ENCODE data around the gene RPL4. TPM values are rescaled to one million over a fixed set of nuclear protein-coding genes. Genes with fewer than 3 reads are reported as not detected.

The RPL4 gene
- total and polyA plus RNA-seq, 2 donors from 2014 or later: 1,774 to 2,001 TPM

GRCh38 chr15:66480267-66480666 is 24.4 kb downstream of the RPL4 start:
- no peak overlapping the region for H3K27ac ChIP-seq (ENCODE audit: low read depth in 2 of 2, low read length in 2 of 2)
- DNase-seq: no peak
- H3K4me3 ChIP-seq (ENCODE audit: low read length in 3 of 3): no peak overlapping the region
- FAIRE-seq: no peak
- intact Hi-C loops (cut with DNase I): no loop called here
- H3K9ac ChIP-seq (ENCODE audit: low read length in 3 of 3): no peak overlapping the region
- no peaks in the 10 kb centered on the region for H3K27me3 ChIP-seq (ENCODE audit: control insufficient read depth, insufficient read depth, low read length)
- peaks cover 0 to 2% (median 0%) of the 10 kb centered on the region in 3 donors for H3K4me1 ChIP-seq (ENCODE audit: control insufficient read depth in 2 of 3, insufficient read depth in 2 of 3, low read depth in 1 of 3, low read length in 3 of 3)
- TF ChIP-seq, protein P1, sequence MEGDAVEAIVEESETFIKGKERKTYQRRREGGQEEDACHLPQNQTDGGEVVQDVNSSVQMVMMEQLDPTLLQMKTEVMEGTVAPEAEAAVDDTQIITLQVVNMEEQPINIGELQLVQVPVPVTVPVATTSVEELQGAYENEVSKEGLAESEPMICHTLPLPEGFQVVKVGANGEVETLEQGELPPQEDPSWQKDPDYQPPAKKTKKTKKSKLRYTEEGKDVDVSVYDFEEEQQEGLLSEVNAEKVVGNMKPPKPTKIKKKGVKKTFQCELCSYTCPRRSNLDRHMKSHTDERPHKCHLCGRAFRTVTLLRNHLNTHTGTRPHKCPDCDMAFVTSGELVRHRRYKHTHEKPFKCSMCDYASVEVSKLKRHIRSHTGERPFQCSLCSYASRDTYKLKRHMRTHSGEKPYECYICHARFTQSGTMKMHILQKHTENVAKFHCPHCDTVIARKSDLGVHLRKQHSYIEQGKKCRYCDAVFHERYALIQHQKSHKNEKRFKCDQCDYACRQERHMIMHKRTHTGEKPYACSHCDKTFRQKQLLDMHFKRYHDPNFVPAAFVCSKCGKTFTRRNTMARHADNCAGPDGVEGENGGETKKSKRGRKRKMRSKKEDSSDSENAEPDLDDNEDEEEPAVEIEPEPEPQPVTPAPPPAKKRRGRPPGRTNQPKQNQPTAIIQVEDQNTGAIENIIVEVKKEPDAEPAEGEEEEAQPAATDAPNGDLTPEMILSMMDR (IDR thresholded peaks at IDR 0.05; ENCODE audit: borderline replicate concordance, extremely low read depth, insufficient read depth): no peak
- no peaks in the 10 kb centered on the region for H3K9me3 ChIP-seq (ENCODE audit: control insufficient read depth in 2 of 3, insufficient read depth in 1 of 3, low read length in 3 of 3)
- peaks cover 0 to 4% (median 2%) of the 10 kb centered on the region in 3 donors for H3K36me3 ChIP-seq (ENCODE audit: control insufficient read depth in 2 of 3, insufficient read depth in 3 of 3, low read length in 3 of 3)

GRCh38 chr15:66477011-66477410 is 27.6 kb downstream of the RPL4 start:
- Histone ChIP-seq H3K4me3 (ENCODE audit: low read length in 3 of 3) (no peak overlapping the region), H3K36me3 (ENCODE audit: control insufficient read depth in 2 of 3, insufficient read depth in 3 of 3, low read length in 3 of 3) (peaks cover 0 to 2% (median under 1%) of the 10 kb centered on the region in 3 donors), H3K9me3 (ENCODE audit: control insufficient read depth in 2 of 3, insufficient read depth in 1 of 3, low read length in 3 of 3) (no peaks in the 10 kb centered on the region), H3K27ac (ENCODE audit: low read depth in 2 of 2, low read length in 2 of 2) (no peak overlapping the region), H3K27me3 (ENCODE audit: control insufficient read depth, insufficient read depth, low read length) (no peaks in the 10 kb centered on the region), H3K9ac (ENCODE audit: low read length in 3 of 3) (no peak overlapping the region), H3K4me1 (ENCODE audit: control insufficient read depth in 2 of 3, insufficient read depth in 2 of 3, low read depth in 1 of 3, low read length in 3 of 3) (no peaks in the 10 kb centered on the region)
- DNase-seq (no peak), FAIRE-seq (no peak)
- intact Hi-C loops (cut with DNase I): no loop called here
- TF ChIP-seq, protein P1 (IDR thresholded peaks at IDR 0.05; ENCODE audit: borderline replicate concordance, extremely low read depth, insufficient read depth): no peak

GRCh38 chr15:66476535-66476934 is 28.1 kb downstream of the RPL4 start:
- no peak for FAIRE-seq

More at GRCh38 chr15:66476535-66476934, 28.1 kb downstream of the RPL4 start:
- Histone ChIP-seq H3K36me3 (ENCODE audit: control insufficient read depth in 2 of 3, insufficient read depth in 3 of 3, low read length in 3 of 3) (no peaks in the 10 kb centered on the region), H3K27me3 (ENCODE audit: control insufficient read depth, insufficient read depth, low read length) (no peaks in the 10 kb centered on the region), H3K9me3 (ENCODE audit: control insufficient read depth in 2 of 3, insufficient read depth in 1 of 3, low read length in 3 of 3) (no peaks in the 10 kb centered on the region), H3K4me3 (ENCODE audit: low read length in 3 of 3) (no peak overlapping the region), H3K27ac (ENCODE audit: low read depth in 2 of 2, low read length in 2 of 2) (no peak overlapping the region), H3K9ac (ENCODE audit: low read length in 3 of 3) (no peak overlapping the region), H3K4me1 (ENCODE audit: control insufficient read depth in 2 of 3, insufficient read depth in 2 of 3, low read depth in 1 of 3, low read length in 3 of 3) (no peaks in the 10 kb centered on the region)
- no peak for DNase-seq
- TF ChIP-seq, protein P1 (IDR thresholded peaks at IDR 0.05; ENCODE audit: borderline replicate concordance, extremely low read depth, insufficient read depth): no peak
- intact Hi-C loops (cut with DNase I): no loop called here

All from kidney (tissue), 14 donors.